Ectodermal cell (in vitro differentiated cells): ENCODE data around the gene WNT11.

Experiments used
- H3K27ac ChIP-seq: 2 replicates; pipeline ENCODE4 v1.7.0; 2013; ENCODE audit warnings: mild to moderate bottlenecking, low read depth, low read length; ENCODE audit not compliant: insufficient read depth, poor library complexity, severe bottlenecking
- H3K27me3 ChIP-seq: 2 replicates; pipeline ENCODE4 v1.7.0; 2013; ENCODE audit warnings: mild to moderate bottlenecking, low read length; ENCODE audit not compliant: insufficient read depth, control insufficient read depth, poor library complexity, severe bottlenecking
- H3K36me3 ChIP-seq: one replicate; pipeline ENCODE4 v1.7.0; 2013; ENCODE audit warnings: low read length; ENCODE audit not compliant: control insufficient read depth, insufficient read depth
- H3K4me1 ChIP-seq: one replicate; pipeline ENCODE4 v1.7.0; 2013; ENCODE audit warnings: low read length; ENCODE audit not compliant: control insufficient read depth, insufficient read depth
- H3K4me3 ChIP-seq: 2 replicates; pipeline ENCODE4 v1.7.0; 2013; ENCODE audit warnings: low read depth, low read length, control low read depth; ENCODE audit not compliant: insufficient read depth
- H3K9me3 ChIP-seq: 2 replicates; pipeline ENCODE4 v1.7.0; 2013; ENCODE audit warnings: mild to moderate bottlenecking, low read length, moderate library complexity; ENCODE audit not compliant: control insufficient read depth
- WGBS, 2 experiments: methylation state at CpG; one replicate each; pipeline ENCODE4 v1.1.7; 2013; ENCODE audit warnings: missing lambda C conversion rate in 2 of 2; 5-methylcytosine and 5-hydroxymethylcytosine counted together

The WNT11 gene

GRCh38 chr11:76163289-76163880, 42.9 kb downstream of the WNT11 start:
- 91 to 93% methylated on average over 11 of the region's 11 CpGs for WGBS, 2 experiments
- Histone ChIP-seq H3K4me1 (peaks cover 3% of the 10 kb centered on the region), H3K27me3 (peaks cover 3% of the 10 kb centered on the region), H3K4me3 (no peak overlapping the region), H3K36me3 (no peaks in the 10 kb centered on the region), H3K9me3 (no peaks in the 10 kb centered on the region), H3K27ac (no peak overlapping the region)

GRCh38 chr11:76162336-76163288, 43.7 kb downstream of the WNT11 start:
- no peaks in the 10 kb centered on the region for H3K9me3 ChIP-seq

GRCh38 chr11:76161261-76161961, 44.9 kb downstream of the WNT11 start:
- no peak overlapping the region for H3K4me3 ChIP-seq
- H3K27me3 ChIP-seq, result peaks cover 3% of the 10 kb centered on the region
- peaks cover 3% of the 10 kb centered on the region for H3K4me1 ChIP-seq
- H3K36me3 ChIP-seq, result no peaks in the 10 kb centered on the region
- H3K27ac ChIP-seq, result no peak overlapping the region
- no peaks in the 10 kb centered on the region for H3K9me3 ChIP-seq
- 82 to 88% methylated on average over 23 to 24 of the region's 24 CpGs for WGBS, 2 experiments

More at GRCh38 chr11:76162336-76163288, 43.7 kb downstream of the WNT11 start:
- peaks cover 3% of the 10 kb centered on the region for H3K27me3 ChIP-seq
- WGBS, 2 experiments, result 90 to 92% methylated on average over 15 of the region's 15 CpGs
- H3K4me3 ChIP-seq, result no peak overlapping the region
- no peaks in the 10 kb centered on the region for H3K36me3 ChIP-seq
- H3K27ac ChIP-seq, result no peak overlapping the region
- peaks cover 3% of the 10 kb centered on the region for H3K4me1 ChIP-seq

GRCh38 chr11:76160856-76161255, 45.4 kb downstream of the WNT11 start:
- 87 to 91% methylated on average over 8 of the region's 8 CpGs for WGBS, 2 experiments

GRCh38 chr11:76159983-76160661, 46.2 kb downstream of the WNT11 start:
- H3K4me1 ChIP-seq, result peaks cover 3% of the 10 kb centered on the region
- no peaks in the 10 kb centered on the region for H3K9me3 ChIP-seq
- H3K27me3 ChIP-seq, result peaks cover 3% of the 10 kb centered on the region
- 82 to 85% methylated on average over 14 of the region's 14 CpGs for WGBS, 2 experiments
- no peak overlapping the region for H3K27ac ChIP-seq
- no peaks in the 10 kb centered on the region for H3K36me3 ChIP-seq
- no peak overlapping the region for H3K4me3 ChIP-seq

More at GRCh38 chr11:76160856-76161255, 45.4 kb downstream of the WNT11 start:
- Histone ChIP-seq H3K27me3 (peaks cover 3% of the 10 kb centered on the region), H3K27ac (no peak overlapping the region), H3K4me3 (no peak overlapping the region), H3K9me3 (no peaks in the 10 kb centered on the region), H3K36me3 (no peaks in the 10 kb centered on the region), H3K4me1 (peaks cover 3% of the 10 kb centered on the region)

- no peak overlapping the region for H3K27ac ChIP-seq
- no peaks in the 10 kb centered on the region for H3K36me3 ChIP-seq
- 83 to 84% methylated on average over 14 of the region's 14 CpGs for WGBS, 2 experiments
- no peaks in the 10 kb centered on the region for H3K27me3 ChIP-seq
- H3K4me3 ChIP-seq, result no peak overlapping the region
- H3K4me1 ChIP-seq, result peaks cover 3% of the 10 kb centered on the region
- no peaks in the 10 kb centered on the region for H3K9me3 ChIP-seq
These were observed 46.9 kb downstream of the WNT11 start for GRCh38 chr11:76159303-76159937.

GRCh38 chr11:76158394-76159302, 47.7 kb downstream of the WNT11 start:
- H3K36me3 ChIP-seq, result no peaks in the 10 kb centered on the region
- no peak overlapping the region for H3K27ac ChIP-seq
- peaks cover under 1% of the 10 kb centered on the region for H3K27me3 ChIP-seq
- H3K4me1 ChIP-seq, result peaks cover 3% of the 10 kb centered on the region
- H3K4me3 ChIP-seq, result no peak overlapping the region
- no peaks in the 10 kb centered on the region for H3K9me3 ChIP-seq
- WGBS, 2 experiments, result 87 to 89% methylated on average over 24 of the region's 24 CpGs

- H3K4me1 ChIP-seq, result peaks cover 3% of the 10 kb centered on the region
- H3K4me3 ChIP-seq, result no peak overlapping the region
- H3K27ac ChIP-seq, result no peak overlapping the region
- WGBS, 2 experiments, result 96% methylated on average over 7 of the region's 7 CpGs
- no peaks in the 10 kb centered on the region for H3K36me3 ChIP-seq
- peaks cover 5% of the 10 kb centered on the region for H3K27me3 ChIP-seq
- no peaks in the 10 kb centered on the region for H3K9me3 ChIP-seq
These were observed 48.4 kb downstream of the WNT11 start for GRCh38 chr11:76157891-76158290.

GRCh38 chr11:76156971-76157427, 49.3 kb downstream of the WNT11 start:
- WGBS, 2 experiments, result 89% methylated on average over 12 of the region's 12 CpGs
- Histone ChIP-seq H3K27ac (no peak overlapping the region), H3K9me3 (no peaks in the 10 kb centered on the region), H3K4me3 (no peak overlapping the region), H3K27me3 (peaks cover 5% of the 10 kb centered on the region), H3K4me1 (peaks cover 3% of the 10 kb centered on the region), H3K36me3 (no peaks in the 10 kb centered on the region)
